GM23248 (cell line): Measurements from ENCODE around the gene TMEM38B. TPM values are rescaled to one million over a fixed set of nuclear protein-coding genes. Genes with fewer than 3 reads are reported as not detected.
"Not testable (repeated sequence)": the region's sequence is repeated elsewhere in the genome, so short reads cannot be mapped to it uniquely, and the experiment has no call there.

ENCODE experiments used
- DNase-seq: peaks from one replicate; pipeline ENCODE4 v3.0.0-alpha.2; 2015
- H2AFZ ChIP-seq: fragments of 200-600 bp; sonication (generic); 2 replicates; pipeline ENCODE4 v1.6.1; 2016; ENCODE audit warnings: antibody characterized with exemption
- H3F3A ChIP-seq: fragments of 200-600 bp; sonication (generic); 2 replicates; pipeline ENCODE4 v1.6.1; 2016; ENCODE audit warnings: mild to moderate bottlenecking, antibody characterized with exemption, mixed run types; ENCODE audit not compliant: insufficient read depth
- H3K27ac ChIP-seq: fragments of 200-600 bp; sonication (generic); 2 replicates; pipeline ENCODE4 v1.5.1; 2016; ENCODE audit warnings: mild to moderate bottlenecking
- H3K27me3 ChIP-seq: fragments of 200-600 bp; sonication (generic); replicated peaks from 2 replicates; pipeline ENCODE4 v1.6.1; 2016; ENCODE audit warnings: mild to moderate bottlenecking; ENCODE audit not compliant: insufficient read depth
- H3K36me3 ChIP-seq: fragments of 200-600 bp; sonication (generic); 2 replicates; pipeline ENCODE4 v1.6.1; 2016; ENCODE audit warnings: low read depth, mild to moderate bottlenecking
- H3K4me1 ChIP-seq: fragments of 200-600 bp; sonication (generic); 2 replicates; pipeline ENCODE4 v1.6.1; 2016; ENCODE audit warnings: mild to moderate bottlenecking; ENCODE audit not compliant: insufficient read depth
- H3K4me2 ChIP-seq: fragments of 200-600 bp; sonication (generic); one replicate; pipeline ENCODE4 v1.6.1; 2016; ENCODE audit warnings: mild to moderate bottlenecking; ENCODE audit not compliant: unreplicated experiment
- H3K4me3 ChIP-seq: fragments of 200-600 bp; sonication (generic); 2 replicates; pipeline ENCODE4 v1.5.1; 2016; ENCODE audit warnings: mild to moderate bottlenecking
- H3K79me2 ChIP-seq: fragments of 200-600 bp; sonication (generic); 2 replicates; pipeline ENCODE4 v1.6.1; 2016; ENCODE audit warnings: mild to moderate bottlenecking; ENCODE audit not compliant: insufficient read depth
- H3K9ac ChIP-seq: fragments of 200-600 bp; sonication (generic); 2 replicates; pipeline ENCODE4 v1.6.1; 2016; ENCODE audit warnings: mild to moderate bottlenecking
- H3K9me2 ChIP-seq: fragments of 200-600 bp; sonication (generic); 2 replicates; pipeline ENCODE4 v1.6.1; 2016; ENCODE audit warnings: mixed run types, mild to moderate bottlenecking, moderate library complexity; ENCODE audit not compliant: insufficient read depth
- H3K9me3 ChIP-seq: fragments of 200-600 bp; sonication (generic); one replicate; pipeline ENCODE4 v1.6.1; 2017; ENCODE audit warnings: low read depth
- H4K20me1 ChIP-seq: fragments of 200-600 bp; sonication (generic); 2 replicates; pipeline ENCODE4 v1.6.0; 2016; ENCODE audit not compliant: insufficient read depth
- EZH2 ChIP-seq: fragments of 200-600 bp; sonication (generic); IDR thresholded peaks from 2 replicates; pipeline ENCODE4 v1.6.1; 2018; ENCODE audit warnings: antibody characterized with exemption, mild to moderate bottlenecking; ENCODE audit not compliant: insufficient read depth, poor library complexity, severe bottlenecking
- EZH2phosphoT487 ChIP-seq: fragments of 200-600 bp; sonication (generic); IDR thresholded peaks from 2 replicates; pipeline ENCODE4 v1.6.1; 2018; ENCODE audit warnings: antibody characterized with exemption, moderate library complexity, mild to moderate bottlenecking, low read depth; ENCODE audit not compliant: insufficient read depth
- WGBS, 2 experiments: methylation state at CpG; one replicate each; pipeline ENCODE4 v1.1.6; 2015 to 2017; ENCODE audit warnings: low lambda C conversion rate in 2 of 2, low coverage in 1 of 2; ENCODE audit errors: missing lambda C conversion rate in 2 of 2; 5-methylcytosine and 5-hydroxymethylcytosine counted together
- in situ Hi-C: fragments of 300-500 bp; cut with MboI; formaldehyde crosslinking; loops from 2 replicates; pipeline ENCODE4 v1.15.0; 2020
- polyA plus RNA-seq: library from polyadenylated mRNA; unstranded; fragments of >200 nt; fragmentation: Nextera tagmentation; extraction: Ambion mirVana; gene quantifications from 2 replicates; pipeline ENCODE4 v1.2.1, GENCODE V29; 2016
- total RNA-seq: library from RNA; depleted of rRNA; stranded (reverse); fragments of >200 nt; shearing (Covaris generic); gene quantifications from 2 replicates; pipeline ENCODE4 v1.2.3, GENCODE V29; 2014

The TMEM38B gene
- total and polyA plus RNA-seq, 2 experiments from 2014 or later, result 6.2 to 9.1 TPM

- H3F3A ChIP-seq, result no peaks in the 10 kb centered on the region
- TF ChIP-seq EZH2, result no peak
- TF ChIP-seq EZH2phosphoT487, result no peak
- H3K9me2 ChIP-seq, result no peaks in the 10 kb centered on the region
- H3K4me2 ChIP-seq, result no peak overlapping the region
- no peaks in the 10 kb centered on the region for H3K27me3 ChIP-seq
- no peak overlapping the region for H3K27ac ChIP-seq
- no peak for DNase-seq
- no peak overlapping the region for H2AFZ ChIP-seq
- no peaks in the 10 kb centered on the region for H3K79me2 ChIP-seq
- H3K9ac ChIP-seq, result no peak overlapping the region
- H3K36me3 ChIP-seq, result no peaks in the 10 kb centered on the region; the same call in 1 of the 2 replicates
- H3K9me3 ChIP-seq, result no peaks in the 10 kb centered on the region
- no peak overlapping the region for H3K4me3 ChIP-seq
- H4K20me1 ChIP-seq, result no peaks in the 10 kb centered on the region
- H3K4me1 ChIP-seq, result no peaks in the 10 kb centered on the region
- in situ Hi-C loops, result no loop called here
These were observed 41.0 kb downstream of the TMEM38B start for GRCh38 chr9:105735366-105735765.

- 88 to 91% methylated on average over 4 of the region's 4 CpGs for WGBS, 2 experiments
- H3K9me3 ChIP-seq, result no peaks in the 10 kb centered on the region
- in situ Hi-C loops, result no loop called here
These were observed 42.9 kb downstream of the TMEM38B start for GRCh38 chr9:105737205-105737604.

GRCh38 chr9:105742088-105742487, 47.7 kb downstream of the TMEM38B start:
- Histone ChIP-seq H3K9ac (no peak overlapping the region), H3K4me1 (no peaks in the 10 kb centered on the region), H3K4me2 (no peak overlapping the region), H3F3A (no peaks in the 10 kb centered on the region), H3K9me2 (no peaks in the 10 kb centered on the region), H2AFZ (no peak overlapping the region), H3K27ac (no peak overlapping the region), H3K4me3 (no peak overlapping the region), H3K79me2 (no peaks in the 10 kb centered on the region), H3K36me3 (no peaks in the 10 kb centered on the region), H4K20me1 (no peaks in the 10 kb centered on the region), H3K9me3 (no peaks in the 10 kb centered on the region), H3K27me3 (no peaks in the 10 kb centered on the region)
- TF ChIP-seq EZH2, result no peak
- TF ChIP-seq EZH2phosphoT487, result no peak
- in situ Hi-C loops, result no loop called here
- no peak for DNase-seq

More at GRCh38 chr9:105737205-105737604, 42.9 kb downstream of the TMEM38B start:
- H4K20me1 ChIP-seq, result no peaks in the 10 kb centered on the region
- no peaks in the 10 kb centered on the region for H3K9me2 ChIP-seq
- no peak overlapping the region for H3K4me3 ChIP-seq
- H3K9ac ChIP-seq, result no peak overlapping the region
- H3K27me3 ChIP-seq, result no peaks in the 10 kb centered on the region
- no peak overlapping the region for H3K4me2 ChIP-seq
- H3F3A ChIP-seq, result no peaks in the 10 kb centered on the region
- H2AFZ ChIP-seq, result no peak overlapping the region
- no peak for TF ChIP-seq EZH2phosphoT487
- no peak for TF ChIP-seq EZH2
- no peaks in the 10 kb centered on the region for H3K79me2 ChIP-seq
- H3K4me1 ChIP-seq, result no peaks in the 10 kb centered on the region
- no peaks in the 10 kb centered on the region; the same call in 1 of the 2 replicates for H3K36me3 ChIP-seq
- no peak for DNase-seq
- H3K27ac ChIP-seq, result no peak overlapping the region

- H2AFZ ChIP-seq, H3K79me2 ChIP-seq, H3F3A ChIP-seq, H4K20me1 ChIP-seq, H3K9ac ChIP-seq, H3K9me3 ChIP-seq, H3K4me1 ChIP-seq, H3K4me2 ChIP-seq, H3K36me3 ChIP-seq, H3K4me3 ChIP-seq, DNase-seq, H3K27ac ChIP-seq, in situ Hi-C loops, H3K9me2 ChIP-seq, H3K27me3 ChIP-seq: not testable (repeated sequence)
- WGBS, 2 experiments, result 96 to 97% methylated on average over 2 to 3 of the region's 3 CpGs
These were observed 53.0 kb downstream of the TMEM38B start for GRCh38 chr9:105747325-105747724.

- TF ChIP-seq EZH2phosphoT487 (no peak), EZH2 (no peak)
- WGBS, 2 experiments, result 85 to 87% methylated on average over 4 of the region's 4 CpGs
- Histone ChIP-seq H3K9me3 (peaks cover 3% of the 10 kb centered on the region), H3K27me3 (no peaks in the 10 kb centered on the region), H3K9ac (no peak overlapping the region), H3K27ac (no peak overlapping the region), H3K79me2 (no peaks in the 10 kb centered on the region), H2AFZ (no peak overlapping the region), H3F3A (no peaks in the 10 kb centered on the region), H3K9me2 (no peaks in the 10 kb centered on the region), H3K4me1 (no peaks in the 10 kb centered on the region), H4K20me1 (no peaks in the 10 kb centered on the region), H3K36me3 (no peaks in the 10 kb centered on the region), H3K4me2 (no peak overlapping the region), H3K4me3 (no peak overlapping the region)
- in situ Hi-C loops, result no loop called here
- DNase-seq, result no peak
These were observed 57.4 kb downstream of the TMEM38B start for GRCh38 chr9:105751761-105752160.
